ENCODE measurements around the gene ARMC2.
"Not testable (repeated sequence)": the region's sequence is repeated elsewhere in the genome, so short reads cannot be mapped to it uniquely, and the experiment has no call there.

ARMC2 gene

GRCh38 chr6:108958900-108959770 is 110.9 kb downstream of the ARMC2 start:
- no peak for DNase-seq

DNA sequence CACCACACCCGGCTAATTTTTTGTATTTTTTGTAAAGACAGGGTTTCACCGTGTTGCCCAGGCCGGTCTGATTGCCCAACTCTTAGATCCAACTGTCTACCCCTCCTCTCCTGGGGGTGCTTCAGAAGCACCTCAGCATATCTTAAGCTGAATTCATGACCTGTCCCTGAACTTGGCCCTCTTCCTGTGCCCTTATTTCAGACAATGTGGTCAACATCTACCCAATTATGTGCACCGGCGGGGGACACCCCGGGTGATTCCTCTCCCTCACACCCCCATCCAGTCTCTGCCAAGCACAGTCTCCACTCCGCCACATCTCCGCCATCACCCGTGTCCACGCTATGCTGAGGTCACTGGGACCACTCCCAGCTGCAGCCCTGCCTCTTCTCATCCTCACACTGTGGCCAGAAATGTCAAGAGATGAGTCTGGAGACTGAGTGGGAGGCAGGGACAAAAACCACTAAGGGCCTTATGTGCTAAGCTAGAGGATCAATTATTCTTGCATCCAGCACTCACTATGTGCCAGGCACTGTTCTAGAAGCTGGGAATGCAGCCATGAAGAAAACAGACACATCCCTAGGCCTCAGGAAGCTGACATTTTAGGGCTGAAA is 111.9 kb downstream of the ARMC2 start:
- DNase-seq: no peak

- DNase-seq: no peak
Measured at GRCh38 chr6:108960601-108961000, 112.4 kb downstream of the ARMC2 start.

DNA sequence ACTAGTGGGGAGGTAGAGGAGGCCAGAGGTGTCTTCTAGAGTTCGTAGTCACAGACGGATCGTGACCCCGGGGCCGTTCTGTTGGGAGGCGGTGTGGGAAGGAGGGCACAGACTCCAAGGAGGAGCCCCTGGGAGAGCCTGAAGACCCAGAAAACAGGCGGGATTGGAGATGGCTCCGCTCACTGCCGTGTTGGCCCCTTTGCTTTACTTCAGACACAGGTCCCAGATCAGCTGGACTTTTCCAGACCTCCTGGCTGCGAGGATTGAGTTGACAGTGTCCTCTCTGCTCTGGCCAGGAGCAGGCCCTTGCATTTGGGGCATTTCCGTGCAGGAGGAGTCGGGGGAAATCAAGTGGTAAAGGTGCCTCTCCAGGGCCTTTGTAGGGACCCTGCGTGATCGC is 112.9 kb downstream of the ARMC2 start:
- DNase-seq: no peak

DNA sequence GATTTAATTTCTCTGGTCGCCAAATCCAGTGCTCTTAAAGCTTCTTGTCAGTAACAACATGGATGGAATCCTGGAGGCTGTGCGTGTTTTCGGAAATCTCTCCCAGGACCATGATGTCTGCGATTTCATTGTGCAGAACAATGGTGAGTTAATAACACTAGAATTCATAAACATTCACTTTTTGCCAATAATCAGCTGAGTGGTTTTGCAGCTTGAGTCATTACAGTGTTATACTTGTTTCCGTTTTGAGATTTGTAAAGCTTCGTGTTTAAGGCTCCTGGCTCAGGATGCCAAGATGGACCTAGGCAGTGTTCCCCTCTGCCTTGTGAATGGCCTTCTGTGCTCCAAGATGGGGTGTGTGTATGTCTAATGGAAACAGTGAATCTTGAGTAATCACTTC is 113.8 kb downstream of the ARMC2 start:
- DNase-seq: no peak

- DNase-seq: no peak
Measured at GRCh38 chr6:108966251-108966650, 118.0 kb downstream of the ARMC2 start.

GRCh38 chr6:108966855-108967755 is 118.9 kb downstream of the ARMC2 start:
- DNase-seq: peak; percentile 8

GRCh38 chr6:108968325-108969316 is 120.4 kb downstream of the ARMC2 start:
- DNase-seq: no peak

DNA sequence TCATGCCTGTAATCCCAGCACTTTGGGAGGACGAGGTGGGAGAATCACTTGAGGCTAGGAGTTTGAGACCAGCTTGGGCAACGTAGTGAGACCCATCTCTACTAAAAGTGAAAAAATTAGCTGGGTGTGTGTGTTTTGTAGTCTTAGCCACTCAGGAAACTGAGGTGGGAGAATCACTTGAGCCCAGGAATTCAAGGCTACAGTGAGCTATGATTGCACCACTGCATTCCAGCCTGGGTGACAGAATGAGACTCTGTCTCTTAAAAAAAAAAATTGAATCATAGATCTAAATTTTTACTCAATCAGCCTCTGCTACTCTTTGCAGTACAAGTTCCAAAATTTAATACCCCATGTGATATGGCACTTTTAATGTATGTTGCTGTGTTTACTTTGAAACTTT is 121.6 kb downstream of the ARMC2 start:
- DNase-seq: no peak

DNA sequence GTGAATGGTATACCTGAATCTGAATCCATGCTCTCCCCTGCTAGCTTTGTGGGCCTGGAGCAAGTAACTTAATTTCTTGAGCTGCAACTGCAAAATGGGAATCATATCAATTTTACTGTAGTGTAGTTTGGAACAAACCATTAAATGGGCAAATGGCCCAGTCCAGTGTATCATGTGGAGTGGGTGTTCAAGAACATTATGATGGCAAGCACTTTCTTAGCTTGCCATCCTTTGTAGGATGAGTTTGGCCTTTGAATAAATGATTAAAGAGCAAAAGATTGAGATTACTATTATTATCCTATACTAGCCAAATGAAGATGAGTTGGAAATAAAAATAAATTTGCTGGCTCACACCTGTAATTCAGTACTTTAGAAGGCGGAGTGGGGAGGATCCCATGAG is 126.0 kb downstream of the ARMC2 start:
- DNase-seq: no peak

DNA sequence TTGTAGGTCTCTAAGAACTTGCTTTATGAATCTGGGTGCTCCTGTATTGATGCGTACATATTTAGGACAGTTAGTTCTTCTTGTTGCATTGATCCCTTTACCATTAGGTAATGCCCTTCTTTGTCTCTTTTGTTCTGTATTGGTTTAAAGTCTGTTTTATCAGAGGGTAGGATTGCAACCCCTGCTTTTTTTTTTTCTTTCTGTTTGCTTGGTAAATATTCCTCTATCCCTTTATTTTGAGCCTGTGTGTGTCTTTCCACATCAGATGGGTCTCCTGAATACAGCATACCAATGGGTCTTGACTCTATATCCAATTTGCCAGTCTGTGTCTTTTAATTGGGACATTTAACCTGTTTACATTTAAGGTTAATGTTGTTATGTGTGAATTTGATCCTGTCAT is 130.4 kb downstream of the ARMC2 start:
- DNase-seq: not testable (repeated sequence)

DNA sequence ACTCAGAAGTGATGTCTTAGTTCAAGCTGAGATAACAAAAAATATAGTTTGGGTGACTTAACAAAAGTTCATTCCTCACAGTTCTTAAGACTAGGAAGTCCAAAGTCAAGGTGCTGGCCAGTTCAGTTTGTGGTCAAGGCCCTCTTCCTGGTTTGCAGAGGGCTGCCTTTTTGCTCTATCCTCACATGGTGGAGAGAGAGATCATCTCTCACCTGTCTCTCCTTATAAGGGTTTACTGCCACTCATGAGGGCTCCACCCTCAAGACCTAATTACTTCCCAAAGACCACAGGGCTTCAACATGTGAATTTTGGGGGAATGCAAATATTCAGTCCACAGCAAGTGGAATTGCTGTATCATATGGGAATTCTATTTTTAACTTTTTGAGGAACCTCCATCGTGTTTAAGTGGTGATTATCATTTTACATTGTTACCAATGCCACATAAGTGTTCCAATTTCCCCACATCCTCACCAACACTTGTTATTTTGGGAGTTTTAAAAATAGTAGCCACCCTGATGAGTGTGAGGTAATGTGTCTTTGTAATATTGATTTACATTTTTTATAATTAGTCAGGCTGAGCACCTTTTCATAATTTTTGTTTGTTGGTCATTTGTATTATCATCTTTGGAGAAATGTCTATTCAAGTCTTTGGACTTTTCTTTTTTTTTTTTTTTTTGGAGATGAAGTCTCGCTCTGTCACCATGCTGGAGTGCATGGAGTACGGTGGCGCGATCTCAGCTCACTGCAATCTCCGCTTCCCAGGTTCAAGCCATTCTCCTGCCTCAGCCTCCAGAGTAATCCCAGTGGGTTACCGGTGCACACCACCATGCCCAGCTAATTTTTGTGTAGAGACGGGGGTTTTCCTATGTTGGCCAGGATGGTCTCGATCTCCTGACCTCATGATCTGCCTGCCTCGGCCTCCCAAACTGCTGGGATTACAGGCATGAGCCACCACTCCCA is 134.2 kb downstream of the ARMC2 start:
- no peak for DNase-seq

- no peak for DNase-seq
Measured at GRCh38 chr6:108983151-108983550, 134.9 kb downstream of the ARMC2 start.

- DNase-seq: no peak
Measured at GRCh38 chr6:108985301-108985700, 137.1 kb downstream of the ARMC2 start.

- no peak for DNase-seq
Measured at GRCh38 chr6:108987156-108987555, 138.9 kb downstream of the ARMC2 start.

DNA sequence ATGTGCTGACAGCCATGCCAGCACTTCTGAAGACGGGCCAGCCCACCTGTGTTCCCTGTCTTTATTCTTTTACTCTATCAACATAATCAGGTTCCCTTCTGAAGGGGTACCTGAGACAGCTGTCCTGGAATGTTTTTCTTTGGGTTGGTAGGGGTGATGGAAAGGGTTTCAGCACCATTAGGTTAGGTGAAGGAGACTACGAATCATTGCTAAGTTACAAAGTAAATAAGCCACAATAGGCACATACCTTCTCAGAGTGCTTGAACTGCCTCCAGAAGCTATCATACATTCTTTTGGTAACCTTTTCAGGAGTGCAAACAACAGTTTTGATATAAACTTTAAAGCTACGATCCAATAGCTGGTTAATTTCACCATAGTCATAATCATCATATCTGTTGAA is 140.1 kb downstream of the ARMC2 start:
- no peak for DNase-seq

DNA sequence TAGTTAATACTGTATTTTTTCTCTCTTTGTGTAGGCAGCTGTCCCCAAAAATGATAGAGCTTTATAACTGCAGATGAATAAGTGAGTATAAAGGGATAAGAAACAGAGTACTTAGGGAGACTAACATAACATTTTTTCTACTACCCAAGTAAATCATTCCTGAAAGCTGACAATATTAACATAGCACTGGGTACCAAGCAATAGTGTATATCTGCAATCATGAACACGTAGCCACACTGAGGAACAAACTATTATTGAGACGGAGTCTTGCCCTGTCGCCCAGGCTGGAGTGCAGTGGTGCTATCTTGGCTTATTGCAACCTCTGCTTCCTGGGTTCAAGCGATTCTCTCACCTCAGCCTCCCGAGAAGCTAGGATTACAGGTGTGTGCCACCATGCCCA is 140.5 kb downstream of the ARMC2 start:
- DNase-seq: no peak

DNA sequence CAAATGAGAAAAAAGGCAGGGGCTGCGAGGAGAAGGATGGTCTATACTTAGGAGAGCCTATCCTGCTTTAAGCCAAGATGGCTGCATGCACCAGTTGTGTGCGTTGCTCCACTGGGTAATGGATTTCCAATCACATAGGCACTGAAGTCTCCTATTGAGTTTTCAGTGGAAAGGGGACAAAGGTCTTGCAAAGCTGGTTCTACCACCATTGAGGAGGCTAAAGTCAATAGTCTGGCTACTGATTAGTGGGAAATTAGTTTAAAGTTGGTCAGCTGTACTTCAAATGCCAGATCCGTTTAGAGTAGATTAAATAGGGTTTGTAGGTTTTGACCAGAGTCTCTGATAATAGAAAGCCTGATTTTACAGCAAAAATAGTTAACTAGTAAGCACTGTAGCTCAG is 141.5 kb downstream of the ARMC2 start:
- DNase-seq: no peak

GRCh38 chr6:108993876-108994275 is 145.7 kb downstream of the ARMC2 start:
- no peak for DNase-seq

- no peak for DNase-seq
Measured at GRCh38 chr6:108995296-108995695, 147.1 kb downstream of the ARMC2 start.

GRCh38 chr6:108996208-108996607 is 148.0 kb downstream of the ARMC2 start:
- no peak for DNase-seq

Measured in stimulated activated naive CD4-positive, alpha-beta T cell treated with Interleukin-2 at 50 U/mL for 16 hours (primary cell).